Endothelial cell of umbilical vein (primary cell): ENCODE measurements around the gene SCIN. TPM values are rescaled to one million over a fixed set of nuclear protein-coding genes. Genes with fewer than 3 reads are reported as not detected.
A peak's percentile ranks its signal among the peaks of the same experiment; 100 is the strongest.

Experiments used
- BruUV-seq: library from RNA; stranded (reverse); fragments of 400-500 nt; replicated peaks from 2 replicates; lab custom pipeline; 2021; lab: Mats Ljungman, UMichigan
- CTCF ChIA-PET: fragments of 300-600, 350-600 bp; sonication (Branson Sonifier 250); formaldehyde crosslinking; loops from one replicate; lab custom pipeline; 2021; ENCODE audit warnings: antibody characterized with exemption, inconsistent platforms; lab: Charles Lee
- POLR2A ChIA-PET: fragments of 300-600, 350-600 bp; sonication (Branson Sonifier 250); formaldehyde crosslinking; loops from one replicate; lab custom pipeline; 2021; ENCODE audit warnings: antibody characterized with exemption, inconsistent platforms; lab: Charles Lee
- DNase-seq: peaks from one replicate; pipeline ENCODE4 v3.0.0-alpha.2; 2011; ENCODE audit warnings: low read depth, low spot score
- FAIRE-seq: peaks from 2 replicates; lab custom pipeline; 2011; peaks lifted over from hg19 to GRCh38; lab: Jason Lieb, UNC
- H2AFZ ChIP-seq: 2 replicates; pipeline ENCODE4 v1.6.0; 2012; ENCODE audit warnings: low read depth, low read length, control low read depth, inconsistent platforms
- H3K27ac ChIP-seq: 2 replicates; pipeline ENCODE4 v1.5.1; 2011; ENCODE audit warnings: low read depth, mild to moderate bottlenecking, control low read depth, low read length, moderate library complexity; ENCODE audit not compliant: insufficient read depth
- H3K27me3 ChIP-seq, 2 experiments: 2 replicates each; pipeline versions ENCODE4 v1.6.0 to v1.6.1; 2011; ENCODE audit warnings: low read length in 2 of 2, mixed read lengths in 1 of 2; ENCODE audit not compliant: control insufficient read depth in 2 of 2, insufficient read depth in 2 of 2
- H3K36me3 ChIP-seq, 2 experiments: 2 replicates in 1 of 2; 3 replicates in 1 of 2; pipeline ENCODE4 v1.5.1; 2011; ENCODE audit warnings: low read length in 2 of 2, mild to moderate bottlenecking in 1 of 2, moderate library complexity in 1 of 2; ENCODE audit not compliant: control insufficient read depth in 2 of 2, insufficient read depth in 2 of 2; ENCODE audit errors: extremely low read depth in 1 of 2
- H3K4me1 ChIP-seq: 3 replicates; pipeline ENCODE4 v1.5.1; 2011; ENCODE audit warnings: mild to moderate bottlenecking, low read length; ENCODE audit not compliant: control insufficient read depth, insufficient read depth; ENCODE audit errors: extremely low read depth
- H3K4me2 ChIP-seq: 2 replicates; pipeline ENCODE4 v1.6.1; 2011; ENCODE audit warnings: low read length, control low read depth, mixed read lengths; ENCODE audit not compliant: insufficient read depth
- H3K4me3 ChIP-seq, 3 experiments: fragments of 200-600 bp in 1 of 3; sonication (generic), shearing (Covaris generic) in 1 of 3; replicated peaks in 1 of 3; 2 replicates each; pipeline ENCODE4 v1.5.1; 2011 to 2016; ENCODE audit warnings: control low read depth in 3 of 3, low read length in 3 of 3, mild to moderate bottlenecking in 2 of 3, inconsistent platforms in 1 of 3, low read depth in 1 of 3, moderate library complexity in 1 of 3; ENCODE audit not compliant: insufficient read depth in 1 of 3
- H3K79me2 ChIP-seq: 2 replicates; pipeline ENCODE4 v1.6.0; 2012; ENCODE audit warnings: low read length, inconsistent platforms; ENCODE audit not compliant: control insufficient read depth, insufficient read depth
- H3K9ac ChIP-seq: replicated peaks from 2 replicates; pipeline ENCODE3; 2011; ENCODE audit warnings: low read length, control low read depth; ENCODE audit not compliant: insufficient read depth; ENCODE audit errors: extremely low read depth
- H3K9me1 ChIP-seq: replicated peaks from 3 replicates; pipeline ENCODE4 v1.6.0; 2011; ENCODE audit warnings: mild to moderate bottlenecking, low read length; ENCODE audit not compliant: control insufficient read depth, insufficient read depth; ENCODE audit errors: extremely low read depth
- H3K9me3 ChIP-seq: replicated peaks from 2 replicates; pipeline ENCODE4 v1.5.1; 2012; ENCODE audit warnings: low read length, inconsistent platforms; ENCODE audit not compliant: control insufficient read depth, insufficient read depth
- H4K20me1 ChIP-seq: replicated peaks from 2 replicates; pipeline ENCODE3; 2011; ENCODE audit warnings: mild to moderate bottlenecking, low read length; ENCODE audit not compliant: control insufficient read depth, insufficient read depth; ENCODE audit errors: extremely low read depth
- CTCF ChIP-seq, 2 donors: IDR thresholded peaks; 1 replicate in 1 of 2; 2 replicates in 1 of 2; pipeline ENCODE4 v1.5.1; 2011; ENCODE audit warnings: low read length in 2 of 2, mild to moderate bottlenecking in 2 of 2, moderate library complexity in 2 of 2, control low read depth in 1 of 2, inconsistent platforms in 1 of 2, low read depth in 1 of 2; ENCODE audit not compliant: insufficient read depth in 1 of 2; ENCODE audit errors: extremely low read depth in 1 of 2
- EZH2 ChIP-seq: IDR thresholded peaks from 2 replicates; pipeline ENCODE4 v1.6.1; 2012; ENCODE audit warnings: borderline replicate concordance, low read depth, mild to moderate bottlenecking, moderate library complexity, low read length, inconsistent platforms; ENCODE audit not compliant: severe bottlenecking
- FOS ChIP-seq: IDR thresholded peaks from 2 replicates; pipeline ENCODE4 v1.6.1; 2011; ENCODE audit warnings: mild to moderate bottlenecking, low read length, moderate library complexity, borderline replicate concordance; ENCODE audit not compliant: insufficient read depth
- GATA2 ChIP-seq: IDR thresholded peaks from 2 replicates; pipeline ENCODE4 v1.7.0; 2011; ENCODE audit warnings: low read depth, mild to moderate bottlenecking, moderate library complexity, mixed read lengths, low read length; ENCODE audit not compliant: insufficient read length, insufficient read depth
- JUN ChIP-seq: IDR thresholded peaks from 2 replicates; pipeline ENCODE4 v1.6.1; 2011; ENCODE audit warnings: borderline replicate concordance, low read depth; ENCODE audit not compliant: insufficient read length, insufficient read depth
- MYC ChIP-seq: IDR thresholded peaks from one replicate; pipeline ENCODE4 v1.6.1; 2011; ENCODE audit warnings: mild to moderate bottlenecking, low read depth, low read length
- POLR2A ChIP-seq: IDR thresholded peaks from 2 replicates; pipeline ENCODE4 v1.6.1; 2012; ENCODE audit warnings: low read depth, mild to moderate bottlenecking, control low read depth, low read length
- POLR2AphosphoS5 ChIP-seq: IDR thresholded peaks from 2 replicates; pipeline ENCODE4 v1.6.1; 2012; ENCODE audit warnings: low read depth, mild to moderate bottlenecking, control low read depth, low read length, moderate library complexity; ENCODE audit not compliant: insufficient read depth
- dilution Hi-C: fragments of 300-500 bp; cut with MboI; formaldehyde crosslinking; loops from one replicate; pipeline ENCODE4 v1.15.0; 2019; ENCODE audit warnings: low sequenced_read_pairs; ENCODE audit not compliant: extremely low pct_ligation_motif_present
- intact Hi-C: fragments of 100-400 bp; cut with micrococcal nuclease; formaldehyde crosslinking; loops from one replicate; pipeline ENCODE4 v1.10.0; 2022
- polyA plus RNA-seq, 4 experiments: library from polyadenylated mRNA; depleted of rRNA in 3 of 4; stranded (reverse) in 3 of 4; unstranded in 1 of 4; fragments of >200 nt; gene quantifications; 2 replicates each; pipeline versions ENCODE4 v1.2.1 to v1.2.3, GENCODE V29; 2011 to 2012; ENCODE audit warnings: missing spikeins in 1 of 4
- total RNA-seq: library from RNA; stranded (reverse); gene quantifications from 2 replicates; pipeline ENCODE4 v1.2.3, GENCODE V29; 2021
- TF ChIP-seq, protein P1 (sequence below): IDR thresholded peaks from 2 replicates; pipeline ENCODE4 v1.6.1; 2011; ENCODE audit not compliant: insufficient read depth, insufficient read length

Gene SCIN
- total and polyA plus RNA-seq, 2 donors (not counting 3 experiments of a cell fraction or from before 2014, with no cell fraction given): 0.07 to 0.69 TPM

GRCh38 chr7:12607134-12607533 lies 36.6 kb downstream of the SCIN start:
- TF ChIP-seq CTCF (IDR thresholded peaks at IDR 0.05; ENCODE audit: extremely low read depth in 1 of 2, insufficient read depth in 1 of 2, low read depth in 1 of 2, low read length in 2 of 2) (no peak), JUN (no peak), FOS (no peak), POLR2AphosphoS5 (no peak), GATA2 (no peak), EZH2 (no peak), POLR2A (no peak), MYC (no peak)
- TF ChIP-seq, protein P1, sequence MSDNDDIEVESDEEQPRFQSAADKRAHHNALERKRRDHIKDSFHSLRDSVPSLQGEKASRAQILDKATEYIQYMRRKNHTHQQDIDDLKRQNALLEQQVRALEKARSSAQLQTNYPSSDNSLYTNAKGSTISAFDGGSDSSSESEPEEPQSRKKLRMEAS: no peak
- FAIRE-seq: no peak
- POLR2A ChIA-PET: no interaction called here
- peak overlapping the region; percentile 19 for H2AFZ ChIP-seq
- no peak for DNase-seq
- no peak overlapping the region for H3K27ac ChIP-seq
- no peak overlapping the region for H3K4me3 ChIP-seq
- H3K9ac ChIP-seq: no peak overlapping the region
- no peaks in the 10 kb centered on the region for H3K9me3 ChIP-seq
- intact Hi-C loops: no loop called here
- no peaks in the 10 kb centered on the region for H3K36me3 ChIP-seq
- H3K4me1 ChIP-seq: no peaks in the 10 kb centered on the region
- no peaks in the 10 kb centered on the region for H3K79me2 ChIP-seq
- dilution Hi-C loops: no loop called here
- no peaks in the 10 kb centered on the region for H3K27me3 ChIP-seq
- H3K9me1 ChIP-seq: no peaks in the 10 kb centered on the region
- H3K4me2 ChIP-seq: no peak overlapping the region
- BruUV-seq: no TSS peak
- H4K20me1 ChIP-seq: no peaks in the 10 kb centered on the region
- CTCF ChIA-PET: interaction anchor here (1.3 to 1.4 kb wide), 2 partner anchors 16 to 19 kb away, joined by 3 to 9 read pairs; no protein-coding TSS in a partner anchor
